AG04450 (cell line): Measurements from ENCODE around the gene BCCIP. TPM values are rescaled to one million over a fixed set of nuclear protein-coding genes. Genes with fewer than 3 reads are reported as not detected.

ENCODE experiments used
- CTCF ChIA-PET: fragments of 300-600, 350-600 bp; formaldehyde crosslinking; extraction: SDS; loops from one replicate; lab custom pipeline; 2022; ENCODE audit warnings: antibody characterized with exemption, inconsistent platforms; lab: Charles Lee
- POLR2A ChIA-PET: fragments of 350-600 bp; formaldehyde crosslinking; extraction: SDS; loops from one replicate; lab custom pipeline; 2021; ENCODE audit warnings: antibody characterized with exemption, inconsistent platforms; lab: Yijun Ruan, JAX
- DNase-seq: peaks from one replicate; pipeline ENCODE4 v3.0.0-alpha.2; 2011; ENCODE audit warnings: low read depth, low spot score
- H3K27ac ChIP-seq: one replicate; pipeline ENCODE4 v1.5.1; 2012; ENCODE audit warnings: low read depth, low read length, control low read depth
- H3K27me3 ChIP-seq: one replicate; pipeline ENCODE4 v1.6.0; 2012; ENCODE audit warnings: low read length; ENCODE audit not compliant: control insufficient read depth, insufficient read depth
- H3K4me3 ChIP-seq: 2 replicates; pipeline ENCODE4 v1.5.1; 2011; ENCODE audit warnings: mild to moderate bottlenecking, low read depth, low read length, control low read depth
- H3K9me3 ChIP-seq: 2 replicates; pipeline ENCODE4 v1.5.1; 2012; ENCODE audit warnings: low read length; ENCODE audit not compliant: control insufficient read depth, insufficient read depth
- polyA plus RNA-seq: library from polyadenylated mRNA; depleted of rRNA; stranded (reverse); fragments of >200 nt; gene quantifications from 2 replicates; pipeline ENCODE4 v1.2.3, GENCODE V29; 2011; rRNA removed
- small RNA-seq: library from RNA; depleted of rRNA; stranded (forward); fragments of <200 nt; gene quantifications from one replicate; pipeline ENCODE3, GENCODE V24; 2012; ENCODE audit warnings: low read depth; ENCODE audit not compliant: insufficient read length
- TF ChIP-seq, protein P1 (sequence below): IDR thresholded peaks from 2 replicates; pipeline ENCODE4 v1.5.1; 2011; ENCODE audit warnings: low read depth, low read length, control low read depth, inconsistent platforms

Gene BCCIP
- polyA plus RNA-seq, 1 experiment, result 63.8 TPM

DNA sequence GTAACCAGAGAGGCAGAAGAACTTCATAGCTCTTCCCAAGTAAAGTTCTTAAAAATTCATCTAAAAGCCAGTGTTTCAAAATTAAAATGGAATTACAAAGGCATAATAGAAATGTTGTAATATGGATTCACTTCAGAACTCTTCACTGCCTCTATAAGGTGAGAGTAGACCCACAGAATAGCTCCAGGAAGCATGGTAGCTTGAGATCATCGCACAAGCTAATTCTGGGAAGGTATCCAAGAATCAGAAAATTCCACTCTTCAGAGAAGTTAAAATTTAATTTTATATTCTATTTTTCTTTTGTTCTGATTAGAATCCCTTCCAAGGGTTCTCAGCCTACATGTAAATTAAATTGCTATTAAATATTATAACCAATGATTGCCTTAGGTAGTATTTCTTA lies 59.2 kb downstream of the BCCIP start:
- no peak for DNase-seq
- no peaks in the 10 kb centered on the region for H3K9me3 ChIP-seq
- POLR2A ChIA-PET, result no interaction called here
- no peak overlapping the region for H3K4me3 ChIP-seq
- no peak overlapping the region for H3K27ac ChIP-seq
- TF ChIP-seq, protein P1, sequence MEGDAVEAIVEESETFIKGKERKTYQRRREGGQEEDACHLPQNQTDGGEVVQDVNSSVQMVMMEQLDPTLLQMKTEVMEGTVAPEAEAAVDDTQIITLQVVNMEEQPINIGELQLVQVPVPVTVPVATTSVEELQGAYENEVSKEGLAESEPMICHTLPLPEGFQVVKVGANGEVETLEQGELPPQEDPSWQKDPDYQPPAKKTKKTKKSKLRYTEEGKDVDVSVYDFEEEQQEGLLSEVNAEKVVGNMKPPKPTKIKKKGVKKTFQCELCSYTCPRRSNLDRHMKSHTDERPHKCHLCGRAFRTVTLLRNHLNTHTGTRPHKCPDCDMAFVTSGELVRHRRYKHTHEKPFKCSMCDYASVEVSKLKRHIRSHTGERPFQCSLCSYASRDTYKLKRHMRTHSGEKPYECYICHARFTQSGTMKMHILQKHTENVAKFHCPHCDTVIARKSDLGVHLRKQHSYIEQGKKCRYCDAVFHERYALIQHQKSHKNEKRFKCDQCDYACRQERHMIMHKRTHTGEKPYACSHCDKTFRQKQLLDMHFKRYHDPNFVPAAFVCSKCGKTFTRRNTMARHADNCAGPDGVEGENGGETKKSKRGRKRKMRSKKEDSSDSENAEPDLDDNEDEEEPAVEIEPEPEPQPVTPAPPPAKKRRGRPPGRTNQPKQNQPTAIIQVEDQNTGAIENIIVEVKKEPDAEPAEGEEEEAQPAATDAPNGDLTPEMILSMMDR, result no peak
- CTCF ChIA-PET, result interaction anchor here (1.0 to 1.7 kb wide), 3 partner anchors 14 to 52 kb away, joined by 3 to 7 read pairs (median 4); no protein-coding TSS in a partner anchor
- H3K27me3 ChIP-seq, result no peaks in the 10 kb centered on the region

DNA sequence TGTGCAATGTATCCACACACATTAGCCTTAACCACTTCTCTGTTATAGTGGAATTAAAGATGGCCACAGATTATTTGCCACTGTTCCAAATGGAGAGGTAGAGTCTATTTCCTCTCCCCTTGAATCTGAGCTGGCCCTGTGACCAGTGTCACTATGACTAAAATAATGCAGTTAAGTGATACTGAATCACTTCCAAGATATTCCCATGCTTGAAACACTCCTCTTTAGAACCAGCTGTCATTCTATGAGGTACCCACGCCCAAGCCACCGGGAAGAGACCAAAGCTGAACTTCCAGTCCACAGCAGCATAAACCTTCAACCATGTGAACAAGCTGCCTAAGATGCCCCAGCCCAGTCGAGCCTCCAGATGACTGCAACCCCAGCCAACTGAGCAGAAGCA lies 59.9 kb downstream of the BCCIP start:
- TF ChIP-seq, protein P1, result no peak
- DNase-seq, result no peak
- H3K4me3 ChIP-seq, result no peak overlapping the region
- CTCF ChIA-PET, result interaction anchor here (1.7 kb wide), 1 partner anchor 16 kb away, joined by 7 read pairs; no protein-coding TSS in a partner anchor
- no peak overlapping the region for H3K27ac ChIP-seq
- POLR2A ChIA-PET, result no interaction called here
- H3K27me3 ChIP-seq, result no peaks in the 10 kb centered on the region
- H3K9me3 ChIP-seq, result no peaks in the 10 kb centered on the region

Small RNAs within 50 kb of the gene (small RNA-seq; reads per million reads assigned to genes)
- gene MIR4484 (1.3 reads per million), gene RF00017 (not detected)

Other genes starting within 250 kb of the BCCIP start
- gene TEX36, start 140.4 kb upstream of the BCCIP start, polyA plus RNA-seq, result not detected in 2 replicates
- gene EDRF1, start 103.8 kb upstream of the BCCIP start, polyA plus RNA-seq, result 18.8 and 27.4 TPM in 2 replicates
- 0.07 TPM in 1 of 2 replicates, not detected in the other for gene MMP21, start 47.7 kb upstream of the BCCIP start, polyA plus RNA-seq
- gene UROS, start 288 bp upstream of the BCCIP start, polyA plus RNA-seq, result 61.1 and 65.9 TPM in 2 replicates
- 24.2 and 30.8 TPM in 2 replicates for gene DHX32, start 57.7 kb downstream of the BCCIP start, polyA plus RNA-seq
- 2.8 and 4.0 TPM in 2 replicates for gene FANK1, start 73.0 kb downstream of the BCCIP start, polyA plus RNA-seq